Epithelial cell of prostate (primary cell): Measurements from ENCODE around the gene MMGT1.

Experiments
- DNase-seq: peaks from one replicate; pipeline ENCODE4 v3.0.0-alpha.2; 2011; ENCODE audit warnings: low read depth, low spot score
- H3K27ac ChIP-seq: fragments of 450-650 bp; 2 replicates; pipeline ENCODE4 v1.5.1; 2017; ENCODE audit warnings: mild to moderate bottlenecking

Gene MMGT1

DNA sequence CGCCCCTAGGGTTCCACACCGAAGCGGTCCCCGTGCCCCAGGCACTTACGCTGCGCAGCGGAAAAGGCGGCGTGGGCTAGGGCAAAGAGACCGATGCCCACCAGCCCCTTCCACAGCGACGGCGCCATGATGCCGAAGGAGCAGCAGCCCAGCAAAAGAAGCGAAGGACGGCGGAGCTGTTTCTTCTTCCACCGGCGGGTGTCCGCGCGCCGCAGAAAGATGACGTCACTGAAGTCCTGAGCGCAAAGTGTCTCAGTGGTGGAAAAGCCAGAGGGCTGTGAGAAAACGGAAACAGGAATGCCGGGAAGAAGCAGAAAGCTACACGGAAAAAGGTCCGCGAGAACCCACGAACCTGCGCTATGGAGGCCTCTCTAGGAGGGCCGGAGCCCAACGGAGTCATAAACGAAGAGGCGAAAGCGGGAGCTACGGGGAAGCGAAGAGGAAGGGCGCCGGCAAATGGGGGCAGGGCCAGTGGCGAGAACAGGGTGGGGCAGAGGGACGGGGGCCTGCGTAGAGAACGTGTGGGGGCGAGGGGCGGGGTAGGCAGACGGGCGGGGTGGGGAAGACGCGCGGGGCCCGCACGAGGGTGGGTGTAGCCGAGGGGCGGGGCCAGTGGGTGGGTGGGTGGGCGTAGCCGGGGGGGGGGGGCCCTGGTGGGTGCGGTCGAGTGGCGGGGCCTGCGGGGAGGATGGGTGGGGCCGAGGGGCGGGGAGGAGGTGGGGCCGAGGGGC is at the start of gene MMGT1:
TSS of gene MMGT1 (minus strand) at position 441 of the 731 bp plus-strand sequence. CDS start at position 128, 313 bp downstream.
- DNase-seq, result peak; percentile 37
- H3K27ac ChIP-seq, result peak within 1 kb of the TSS; percentile 87

DNA sequence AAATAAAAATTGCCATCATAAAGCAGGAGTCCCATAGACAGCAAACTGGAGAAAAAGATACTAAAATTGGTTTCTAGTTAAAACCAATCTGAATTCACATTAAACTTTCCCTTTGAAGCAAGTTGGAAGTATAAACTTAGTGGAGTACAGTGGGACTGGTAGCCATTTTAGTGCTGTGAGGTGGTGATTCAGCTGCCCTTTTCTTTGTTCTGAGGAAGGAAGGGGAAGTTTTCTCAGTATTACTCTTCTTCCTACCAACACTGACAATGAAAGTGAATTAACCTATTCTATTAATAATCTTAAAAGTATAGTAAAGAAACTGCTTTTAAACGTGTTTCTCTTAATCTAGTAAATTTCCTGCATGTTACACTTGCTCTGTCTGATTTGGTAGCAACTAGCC is 48.1 kb upstream of the MMGT1 start:
- no peak for DNase-seq
- no peak overlapping the region for H3K27ac ChIP-seq

DNA sequence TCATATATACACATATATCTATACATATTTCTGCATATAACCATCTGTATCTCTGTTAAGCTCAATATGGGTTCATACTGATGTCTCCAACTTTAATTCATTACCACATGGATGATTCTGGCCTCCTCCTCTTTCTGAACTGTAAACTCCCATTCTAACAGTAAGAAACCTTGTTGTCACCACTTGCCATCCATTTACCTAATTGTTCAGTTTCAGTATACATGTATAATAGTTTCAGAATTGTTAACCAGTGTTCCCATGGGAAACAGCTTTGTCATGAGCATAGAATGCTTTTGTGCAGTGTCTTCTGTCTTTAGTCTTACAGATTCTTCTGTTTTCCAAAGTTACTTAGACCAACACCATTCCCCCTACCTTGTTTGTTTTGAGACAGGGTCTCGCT is 47.4 kb upstream of the MMGT1 start:
- DNase-seq, result no peak
- no peak overlapping the region for H3K27ac ChIP-seq

DNA sequence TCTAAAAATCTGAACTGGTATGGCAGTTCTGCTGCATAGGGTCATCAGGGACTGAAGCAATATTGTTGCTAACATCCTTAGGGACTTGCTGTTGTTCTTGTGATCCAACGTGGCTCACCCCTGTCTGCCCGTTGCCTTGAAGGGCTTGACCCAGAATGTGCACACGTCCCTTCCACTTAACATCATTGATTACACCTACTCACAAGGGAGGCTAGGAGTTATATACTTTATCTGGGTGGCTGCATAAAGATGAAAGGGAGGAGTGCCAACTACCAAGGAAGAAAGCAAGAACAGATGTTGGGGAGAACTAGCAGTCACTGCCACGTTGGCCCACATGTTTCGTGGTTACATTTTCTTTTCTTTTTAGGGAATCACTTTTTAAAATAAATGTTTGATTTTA is 45.4 kb upstream of the MMGT1 start:
- no peak overlapping the region for H3K27ac ChIP-seq
- no peak for DNase-seq

DNA sequence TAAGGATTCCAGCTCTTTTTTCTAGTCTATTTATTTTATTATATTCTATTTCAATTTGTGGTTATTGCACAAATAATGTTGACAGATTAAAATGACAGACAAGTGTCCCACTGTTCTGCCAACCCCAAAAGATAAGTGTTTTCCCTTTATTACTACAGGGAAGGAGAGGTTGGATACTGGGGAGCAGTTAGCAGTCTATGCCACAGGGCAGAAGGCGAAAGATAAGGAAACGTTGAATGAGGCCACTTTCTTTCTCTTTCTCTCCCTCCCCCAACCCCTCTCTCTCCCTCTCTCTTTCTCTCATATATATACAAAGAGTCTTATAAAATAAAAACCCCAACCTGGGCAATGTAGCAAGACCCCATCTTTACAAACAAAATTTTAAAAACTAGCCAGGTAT is 43.1 kb upstream of the MMGT1 start:
- no peak overlapping the region for H3K27ac ChIP-seq
- no peak for DNase-seq

DNA sequence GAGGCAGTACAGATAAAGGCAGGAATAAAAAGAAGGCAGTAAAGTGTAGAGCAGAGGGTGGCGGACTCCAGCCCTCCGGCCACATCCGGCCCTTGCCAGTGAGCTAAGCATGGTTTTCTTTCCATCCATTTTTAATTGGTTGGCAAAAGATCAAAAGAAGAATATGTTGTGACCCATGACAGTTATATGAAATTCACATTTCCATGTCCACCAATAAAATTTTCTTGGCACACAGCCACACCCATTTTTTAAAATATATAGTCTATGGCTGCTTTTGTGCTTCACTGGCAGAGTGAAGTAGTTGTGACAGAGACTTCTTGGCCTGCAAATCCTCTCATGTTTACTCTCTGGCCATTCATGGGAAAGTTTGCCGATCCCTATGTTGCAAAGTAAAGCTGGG is 41.2 kb upstream of the MMGT1 start:
- no peak overlapping the region for H3K27ac ChIP-seq
- DNase-seq, result no peak

DNA sequence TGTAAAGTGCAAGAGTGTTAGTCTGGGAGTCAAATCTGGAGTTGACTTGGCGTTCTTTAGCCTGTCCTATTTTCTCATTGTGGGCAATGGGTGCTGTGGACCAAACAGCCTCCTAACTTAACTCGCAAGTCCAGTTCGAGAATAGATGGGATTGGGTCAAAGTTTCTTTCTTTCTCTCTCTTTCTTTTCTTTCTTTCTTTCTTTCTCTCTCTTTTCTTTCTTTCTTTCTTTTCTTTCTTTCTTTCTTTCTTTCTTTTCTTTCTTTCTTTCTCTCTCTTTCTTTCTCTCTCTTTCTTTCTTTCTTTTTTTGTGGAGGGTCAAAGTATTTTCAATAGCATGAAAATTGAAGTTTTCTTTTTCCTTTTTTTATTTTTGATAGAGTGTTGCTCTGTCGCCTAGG is 14.5 kb upstream of the MMGT1 start:
- H3K27ac ChIP-seq, result no peak overlapping the region
- DNase-seq, result no peak

DNA sequence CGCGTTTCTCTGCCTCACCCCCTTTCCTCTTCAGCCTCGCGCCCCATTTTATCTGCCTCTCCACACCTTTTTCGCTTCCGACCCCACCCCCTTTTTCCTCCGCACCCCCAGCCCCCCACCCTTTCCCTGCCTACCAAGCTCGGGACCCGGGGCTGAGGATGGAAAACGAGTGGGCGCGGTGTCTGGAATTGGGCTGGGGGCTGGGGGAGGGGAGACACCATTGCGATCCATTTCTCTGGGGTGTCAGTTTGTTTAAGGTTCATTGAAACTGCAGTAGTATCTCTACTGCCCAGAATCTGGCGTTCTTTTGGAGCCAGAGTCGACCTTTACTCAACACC is 12.2 kb upstream of the MMGT1 start:
- H3K27ac ChIP-seq, result peak overlapping the region; percentile 39
- DNase-seq, result no peak

DNA sequence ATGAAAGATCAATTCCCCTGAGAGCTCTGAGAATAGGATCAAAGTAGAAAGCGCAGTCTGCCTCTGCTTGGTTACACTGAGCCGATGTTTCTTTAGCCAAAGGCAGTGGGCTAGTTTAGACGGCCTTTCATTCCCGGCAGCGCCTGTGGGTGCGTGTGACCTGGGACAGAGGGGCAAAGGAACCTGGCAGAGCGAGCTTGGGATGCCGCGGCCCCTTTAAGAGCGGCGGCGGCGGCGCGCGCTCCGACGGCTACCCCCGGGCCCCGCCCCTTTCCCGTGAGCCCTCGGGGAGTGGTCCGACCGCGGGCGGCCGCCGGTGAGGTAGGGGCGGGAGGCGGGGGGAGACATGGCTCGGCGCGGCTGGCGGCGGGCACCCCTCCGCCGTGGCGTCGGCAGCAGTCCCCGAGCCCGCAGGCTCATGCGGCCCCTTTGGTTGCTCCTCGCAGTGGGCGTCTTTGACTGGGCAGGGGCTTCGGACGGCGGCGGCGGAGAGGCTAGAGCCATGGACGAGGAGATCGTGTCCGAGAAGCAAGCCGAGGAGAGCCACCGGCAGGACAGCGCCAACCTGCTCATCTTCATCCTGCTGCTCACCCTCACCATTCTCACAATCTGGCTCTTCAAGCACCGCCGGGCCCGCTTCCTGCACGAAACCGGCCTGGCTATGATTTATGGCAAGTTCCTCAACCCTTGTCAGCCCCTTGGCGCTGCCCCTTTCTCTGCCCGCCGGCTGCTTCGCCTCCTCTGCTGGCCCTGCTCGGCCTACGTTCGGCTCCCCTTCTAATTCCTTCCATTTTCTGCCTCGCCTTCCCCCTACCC is 11.6 kb upstream of the MMGT1 start, which contains the start of gene SLC9A6:
TSS of gene SLC9A6 (plus strand) at position 279 of the 816 bp plus-strand sequence. CDS start at position 503, 224 bp downstream.
- DNase-seq, result no peak
- H3K27ac ChIP-seq, result peak within 1 kb of the TSS; percentile 39

DNA sequence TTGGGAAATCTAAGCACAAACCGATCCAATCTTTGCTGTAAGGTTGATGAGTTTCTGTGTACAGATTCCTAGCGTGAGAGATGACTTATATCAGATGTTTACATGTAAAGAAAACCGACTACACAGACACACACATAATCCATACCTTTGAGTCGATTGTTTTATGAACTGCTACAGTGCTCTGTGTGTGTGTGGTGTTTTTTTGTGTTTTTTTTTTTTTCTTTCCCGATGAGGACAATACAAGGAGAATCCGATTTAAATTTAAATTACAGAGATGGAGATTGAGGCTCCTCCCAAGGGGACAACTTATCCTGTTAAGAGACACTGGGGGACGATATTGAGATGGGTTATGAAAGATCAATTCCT is 11.0 kb upstream of the MMGT1 start:
- peak overlapping the region; percentile 39 for H3K27ac ChIP-seq
- no peak for DNase-seq

DNA sequence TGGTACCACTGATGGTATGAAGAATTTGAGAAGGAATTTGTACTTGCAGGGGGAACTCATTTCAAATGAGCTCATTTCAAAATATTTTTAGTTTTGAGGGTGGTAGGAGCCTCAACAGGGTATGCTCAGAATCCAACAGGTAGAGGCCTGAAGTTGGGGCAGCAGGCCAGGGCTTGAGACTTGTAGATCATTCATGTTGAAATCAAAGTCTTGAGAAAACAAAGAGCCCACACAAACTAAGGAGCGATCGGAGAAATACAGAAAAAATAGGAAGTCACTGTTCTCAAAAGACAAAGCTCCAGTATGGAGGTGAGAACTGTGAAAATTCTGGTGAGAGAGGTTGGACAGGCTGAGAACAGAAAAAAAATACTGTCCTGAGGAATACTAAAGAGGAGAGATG is 10.5 kb upstream of the MMGT1 start:
- peak overlapping the region; percentile 39 for H3K27ac ChIP-seq
- no peak for DNase-seq

DNA sequence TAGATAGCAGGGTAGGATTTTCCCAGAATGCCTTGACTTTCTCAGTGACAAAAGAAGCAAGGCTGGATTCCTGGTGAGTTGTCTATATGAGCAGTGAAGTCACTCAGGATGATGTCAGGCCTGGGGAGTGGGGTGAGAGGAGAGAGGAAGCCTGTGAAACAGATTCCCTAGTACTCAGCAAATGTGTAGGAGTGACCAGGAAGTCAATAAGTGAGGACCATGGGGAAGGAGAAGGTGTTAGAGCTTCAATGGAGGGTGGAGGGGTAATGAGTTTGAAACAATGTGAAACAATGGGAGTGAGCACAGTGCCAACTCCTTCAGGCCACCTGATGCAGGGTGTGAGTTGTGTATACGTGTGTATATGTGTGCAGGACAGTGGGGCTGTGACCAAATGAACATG is 9.1 kb upstream of the MMGT1 start:
- DNase-seq, result no peak

DNA sequence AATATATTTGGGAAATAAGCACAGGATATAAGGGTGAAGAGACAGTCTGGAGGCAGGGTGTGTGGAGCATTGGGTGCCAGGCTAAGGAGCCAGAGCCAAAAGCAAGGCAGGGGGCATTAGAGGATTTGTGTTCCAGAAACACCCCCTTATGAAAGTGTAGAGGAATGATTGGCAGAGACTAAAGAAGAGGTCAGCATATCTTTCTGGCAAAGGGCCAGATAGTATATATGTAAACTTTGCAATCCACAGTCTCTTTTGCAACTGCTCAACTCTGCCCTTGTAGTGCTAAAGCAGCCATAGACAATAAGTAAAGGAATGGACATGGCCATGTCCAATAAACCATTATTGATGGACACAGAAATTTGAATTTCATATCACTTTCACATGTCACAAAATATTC is 7.9 kb upstream of the MMGT1 start:
- no peak overlapping the region for H3K27ac ChIP-seq

More for the DNA sequence above, 9.1 kb upstream of the MMGT1 start:
- H3K27ac ChIP-seq, result no peak overlapping the region

DNA sequence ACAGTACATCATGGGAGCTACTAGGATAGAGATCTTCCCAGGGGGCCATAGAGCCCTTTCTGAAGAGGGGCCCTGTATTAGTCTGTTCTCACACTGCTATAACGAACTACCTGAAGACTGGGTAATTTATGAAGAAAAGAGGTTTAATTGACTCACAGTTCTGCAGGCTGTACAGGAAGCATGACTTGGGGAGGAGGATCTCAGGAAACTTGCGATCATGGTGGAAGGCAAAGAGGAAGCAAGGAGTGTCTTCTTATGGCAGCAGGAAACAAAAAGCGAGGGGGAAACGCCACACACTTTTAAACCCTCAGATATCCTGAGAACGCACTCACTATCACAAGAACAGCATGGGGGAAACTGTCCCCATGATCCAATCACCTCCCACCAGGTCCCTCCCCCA is 7.2 kb upstream of the MMGT1 start:
- no peak for DNase-seq
- no peak overlapping the region for H3K27ac ChIP-seq

More for the DNA sequence above, 7.9 kb upstream of the MMGT1 start:
- DNase-seq, result no peak

DNA sequence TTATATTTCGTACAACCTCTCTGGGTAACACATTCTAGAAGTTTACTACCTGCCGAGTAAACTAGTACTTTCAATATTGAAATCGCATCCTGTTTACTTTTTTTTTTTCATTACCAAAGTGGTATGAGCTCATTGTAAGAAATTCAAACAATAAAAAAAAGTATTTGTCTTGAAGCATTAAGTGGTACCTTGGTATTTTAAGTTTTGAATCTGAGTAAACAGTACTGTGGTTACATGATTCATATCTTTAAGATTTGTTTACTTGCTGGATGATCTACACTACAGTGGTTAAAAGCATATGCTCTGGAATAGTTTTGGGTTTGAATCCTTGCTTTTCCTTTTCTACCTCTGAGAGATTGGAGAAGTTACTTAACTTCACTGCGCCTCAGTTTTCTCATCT is 3.8 kb upstream of the MMGT1 start:
- DNase-seq, result peak; percentile 46
- no peak overlapping the region for H3K27ac ChIP-seq

DNA sequence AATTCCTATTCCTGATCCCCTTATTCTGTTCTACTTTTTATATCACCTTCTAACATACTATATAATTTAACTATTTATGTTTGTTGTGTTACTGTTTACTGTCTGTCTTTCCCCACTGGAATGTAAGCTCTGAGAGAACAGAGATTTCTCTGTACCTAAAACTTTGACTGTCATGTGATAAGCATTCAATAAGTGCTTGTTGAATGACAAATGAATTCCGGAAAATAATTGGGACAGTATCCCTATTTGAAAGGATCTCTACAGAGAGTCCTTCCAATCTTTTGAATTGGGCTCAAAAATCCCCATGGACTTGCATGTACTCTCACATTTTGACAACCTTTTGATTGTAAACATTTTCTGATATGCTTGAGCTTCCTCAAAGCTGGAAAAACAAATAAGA is 1.6 kb upstream of the MMGT1 start:
- no peak overlapping the region for H3K27ac ChIP-seq
- no peak for DNase-seq

DNA sequence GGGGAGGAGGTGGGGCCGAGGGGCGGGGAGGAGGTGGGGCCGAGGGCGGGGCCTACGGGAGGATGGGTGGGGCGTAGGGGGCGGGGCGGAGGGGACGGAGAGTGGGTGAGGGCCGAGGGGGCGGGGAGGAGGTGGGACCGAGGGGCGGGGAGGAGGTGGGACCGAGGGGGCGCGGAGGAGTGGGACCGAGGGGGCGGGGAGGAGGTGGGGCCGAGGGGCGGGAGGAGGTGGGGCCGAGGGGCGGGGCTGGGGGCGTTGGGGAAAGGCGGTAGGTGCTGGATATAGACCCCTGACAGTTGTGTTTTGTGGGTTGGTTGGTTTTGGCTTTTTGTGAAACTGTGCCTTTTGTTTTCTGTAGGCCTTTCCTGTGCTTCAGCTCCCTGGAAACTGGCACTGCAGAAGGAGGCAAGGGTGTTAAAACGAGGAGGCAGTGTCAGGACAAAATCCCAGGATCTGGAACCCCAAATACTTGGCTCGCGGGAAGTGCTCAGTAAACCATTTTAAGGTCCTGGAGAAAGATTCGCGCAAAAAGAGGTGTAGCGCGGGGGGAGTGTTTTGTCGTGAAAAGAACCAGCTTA is 580 bp upstream of the MMGT1 start:
- DNase-seq, result no peak
- H3K27ac ChIP-seq, result no peak overlapping the region

DNA sequence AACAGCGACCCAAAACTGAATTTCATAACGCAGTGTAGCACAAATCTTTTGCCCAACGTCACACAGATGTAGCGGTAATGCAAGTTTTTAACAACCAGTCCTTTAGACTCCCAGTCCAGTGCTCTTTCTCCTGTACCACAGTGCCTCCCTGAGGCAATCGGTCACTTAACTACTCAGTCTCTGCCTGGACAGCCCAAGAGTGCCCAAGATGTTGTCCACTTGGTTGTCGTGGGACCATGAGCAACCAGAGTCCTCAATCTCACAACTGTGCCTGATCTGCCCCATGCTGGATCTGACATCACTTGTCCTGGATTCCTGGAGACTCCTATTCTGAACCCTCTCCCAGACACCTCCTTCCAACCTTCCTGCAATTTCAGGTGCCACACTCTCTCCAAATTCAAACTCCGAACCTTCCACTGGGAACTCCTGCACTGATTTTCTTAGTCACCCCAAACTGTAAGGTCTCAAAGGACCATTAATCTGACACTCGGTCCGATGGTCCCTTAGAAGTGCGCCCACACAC is 702 bp downstream of the MMGT1 start:
- DNase-seq, result no peak
- H3K27ac ChIP-seq, result peak overlapping the region; percentile 87

DNA sequence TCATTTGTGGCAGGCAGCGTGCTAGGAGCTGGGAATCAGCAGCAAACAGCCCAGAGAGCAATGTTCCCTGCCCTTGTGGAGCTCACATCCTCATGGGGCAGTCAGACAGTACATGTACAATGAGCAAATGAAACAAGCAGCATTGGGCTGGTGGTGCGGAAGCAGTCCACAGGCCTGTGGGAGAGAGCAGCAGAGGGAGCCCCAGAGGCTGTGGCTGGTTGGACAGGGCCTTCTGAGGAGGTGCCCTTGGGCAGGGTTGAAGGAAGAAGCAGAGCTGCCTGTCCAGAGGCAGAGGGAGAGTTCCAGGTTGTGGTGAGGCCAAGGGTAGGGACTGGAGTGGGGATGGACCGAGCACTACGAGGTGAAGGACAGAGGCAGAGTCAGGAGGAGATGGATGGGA is 22.5 kb downstream of the MMGT1 start:
- no peak for DNase-seq
- H3K27ac ChIP-seq, result no peak overlapping the region

DNA sequence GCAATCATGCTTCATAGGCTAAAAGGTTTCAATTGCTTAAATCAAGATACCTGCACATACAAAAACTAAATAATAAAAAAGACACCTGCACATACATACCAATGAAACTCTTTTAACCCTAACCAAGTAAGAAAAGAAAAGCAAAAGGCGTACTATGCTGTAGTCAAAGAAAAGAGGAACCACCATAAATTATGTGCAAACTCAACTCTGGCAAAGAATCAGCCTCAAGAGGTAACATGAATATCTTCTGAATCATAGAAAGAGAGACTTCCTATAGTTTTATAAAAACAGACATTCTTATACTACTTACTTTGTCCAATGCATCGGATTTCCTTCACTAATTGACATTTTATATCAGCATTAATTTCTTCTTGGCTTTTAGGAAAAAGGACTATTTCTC is 29.3 kb downstream of the MMGT1 start:
- no peak overlapping the region for H3K27ac ChIP-seq
- DNase-seq, result no peak
